Dendritic cell treated with granulocyte-macrophage colony-stimulating factor and Interleukin-4, amounts not matched to agents 40 ng/mL and 50 ng/mL, for 4 days (primary cell): ENCODE results near the gene DPP4.
A peak's percentile ranks its signal among the peaks of the same experiment; 100 is the strongest.

Source experiments
- H3K27ac Mint-ChIP-seq: one replicate; pipeline ENCODE4 v1.8.0; 2022; ENCODE audit warnings: mild to moderate bottlenecking, mixed read lengths
- H3K27me3 Mint-ChIP-seq: one replicate; pipeline ENCODE4 v1.8.0; 2022; ENCODE audit warnings: mild to moderate bottlenecking, mixed read lengths
- H3K36me3 Mint-ChIP-seq: one replicate; pipeline ENCODE4 v1.8.0; 2022; ENCODE audit warnings: low read depth, mixed read lengths
- H3K4me1 Mint-ChIP-seq: one replicate; pipeline ENCODE4 v1.8.0; 2022; ENCODE audit warnings: low read depth, mixed read lengths
- H3K4me3 Mint-ChIP-seq: one replicate; pipeline ENCODE4 v1.8.0; 2022; ENCODE audit warnings: mild to moderate bottlenecking, moderate library complexity, mixed read lengths
- H3K9me3 Mint-ChIP-seq: one replicate; pipeline ENCODE4 v1.8.0; 2022; ENCODE audit warnings: mixed read lengths
- intact Hi-C: fragments of 100-400 bp; cut with micrococcal nuclease; formaldehyde crosslinking; loops from one replicate; pipeline ENCODE4 v1.15.0; 2022

The DPP4 gene

DNA sequence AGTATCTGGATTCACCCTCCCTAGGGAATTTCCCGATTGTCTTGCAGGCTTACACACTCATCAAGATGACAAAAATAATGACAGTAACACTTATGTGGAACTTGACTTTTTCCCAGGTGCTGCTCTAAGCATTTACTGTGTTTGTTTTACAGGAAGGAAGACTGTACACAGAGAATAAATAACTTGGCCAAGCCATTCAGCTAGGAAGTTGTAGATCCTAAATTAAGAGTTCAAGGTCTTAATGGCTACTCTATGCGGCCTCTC, 549 bp upstream of the DPP4 start:
- Mint-ChIP-seq H3K4me3 (peak overlapping the region; percentile 81), H3K4me1 (peaks cover 36% of the 10 kb centered on the region), H3K27ac (peak overlapping the region; percentile 54), H3K9me3 (peaks cover 23% of the 10 kb centered on the region), H3K27me3 (peaks cover 39% of the 10 kb centered on the region), H3K36me3 (no peaks in the 10 kb centered on the region)
- intact Hi-C loops = no loop called here

DNA sequence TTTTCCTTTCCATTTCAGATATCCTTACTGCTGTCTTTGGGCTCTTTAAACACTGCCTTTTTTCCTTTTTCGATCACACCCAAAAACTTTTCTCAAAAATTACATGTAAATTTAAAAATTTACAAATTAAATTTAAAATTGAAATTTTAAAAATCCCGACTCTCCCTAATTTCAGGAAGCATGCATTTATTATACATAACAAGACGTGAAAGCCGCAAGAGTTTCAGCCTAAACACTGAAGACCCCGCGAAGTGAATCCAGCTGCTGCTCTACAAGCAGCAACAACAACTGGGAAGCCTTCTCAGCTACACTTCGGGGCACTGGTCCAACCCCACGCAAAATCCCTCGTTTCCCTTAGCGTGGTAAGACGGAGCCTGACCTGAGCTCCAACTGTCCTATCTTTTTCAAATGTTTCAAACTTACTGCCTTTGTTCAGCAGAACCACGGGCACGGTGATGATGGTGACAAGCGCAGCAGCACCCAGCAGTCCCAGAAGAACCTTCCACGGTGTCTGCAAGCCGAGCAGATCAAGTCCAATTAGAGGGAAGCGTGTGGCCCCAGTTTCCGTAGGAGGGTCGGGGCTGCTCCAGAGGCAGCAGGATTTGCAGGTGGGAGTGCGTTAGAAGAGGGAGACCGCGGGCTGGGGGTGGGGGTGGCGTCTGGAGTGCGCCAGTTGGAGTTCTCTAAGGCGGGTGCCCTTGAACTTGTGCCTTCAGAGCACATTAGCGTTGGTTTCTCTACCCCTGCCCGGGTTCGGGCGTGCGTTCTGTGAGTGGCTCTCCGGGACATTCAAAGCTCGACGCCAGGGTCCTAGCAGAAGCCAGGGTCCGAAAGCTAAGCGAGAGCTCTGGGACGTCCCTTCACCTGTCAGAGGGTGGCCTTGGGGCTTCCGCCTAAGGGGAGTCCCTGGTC, 783 bp downstream of the DPP4 start:
- H3K4me1 Mint-ChIP-seq = peaks cover 36% of the 10 kb centered on the region
- H3K4me3 Mint-ChIP-seq = peak overlapping the region; percentile 81
- peaks cover 39% of the 10 kb centered on the region for H3K27me3 Mint-ChIP-seq
- H3K27ac Mint-ChIP-seq = peak overlapping the region; percentile 54
- intact Hi-C loops = no loop called here
- no peaks in the 10 kb centered on the region for H3K36me3 Mint-ChIP-seq
- H3K9me3 Mint-ChIP-seq = peaks cover 9% of the 10 kb centered on the region

DNA sequence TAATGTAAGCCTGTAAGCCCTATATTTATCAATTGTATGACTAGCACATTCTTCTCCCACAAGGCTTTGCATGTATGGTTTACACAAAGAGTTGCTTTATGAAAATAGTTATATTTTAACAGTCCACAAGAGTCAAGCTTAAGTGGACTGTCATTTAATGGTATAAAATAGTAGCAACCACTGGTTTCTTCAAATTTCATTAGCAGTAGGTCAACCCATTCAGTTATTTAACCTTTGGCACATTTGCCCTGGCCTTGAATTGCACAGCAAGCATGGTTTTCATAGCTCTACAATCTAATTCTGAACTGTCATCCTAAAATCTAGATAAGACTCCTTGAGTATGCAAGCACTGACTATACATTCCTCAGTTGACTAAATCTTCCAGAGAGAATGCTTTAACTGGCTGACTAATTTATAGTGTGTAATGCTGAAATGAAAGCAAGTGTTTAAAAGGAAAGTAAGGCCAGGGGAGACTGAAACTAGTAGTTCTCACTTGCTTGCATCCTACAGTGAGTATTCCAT, 1.8 kb downstream of the DPP4 start:
- Mint-ChIP-seq H3K27me3 (peaks cover 39% of the 10 kb centered on the region), H3K4me1 (peaks cover 36% of the 10 kb centered on the region), H3K27ac (no peak overlapping the region), H3K36me3 (no peaks in the 10 kb centered on the region), H3K9me3 (no peaks in the 10 kb centered on the region), H3K4me3 (no peak overlapping the region)
- intact Hi-C loops = no loop called here

DNA sequence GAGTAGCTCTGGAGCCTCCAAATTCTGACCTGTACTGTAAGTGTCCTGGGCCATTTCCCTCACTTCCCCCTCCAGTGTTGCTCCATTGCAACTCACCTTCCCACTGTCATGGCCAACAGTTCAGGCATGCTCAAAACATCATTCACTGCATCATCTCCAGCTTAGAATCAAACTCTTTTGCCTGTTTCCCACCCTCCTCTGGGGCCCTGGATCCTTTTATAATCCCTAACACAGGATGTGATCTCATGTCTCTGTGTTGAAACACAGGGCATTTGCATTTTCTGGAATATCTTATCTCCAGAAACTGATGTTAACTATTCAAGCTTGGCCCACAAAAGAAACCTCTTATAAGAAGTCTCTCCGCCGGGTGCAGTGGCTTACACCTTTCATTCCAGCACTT, 3.0 kb downstream of the DPP4 start:
- Mint-ChIP-seq H3K27ac (no peak overlapping the region), H3K9me3 (no peaks in the 10 kb centered on the region), H3K36me3 (no peaks in the 10 kb centered on the region), H3K4me3 (no peak overlapping the region), H3K27me3 (peaks cover 39% of the 10 kb centered on the region), H3K4me1 (peaks cover 36% of the 10 kb centered on the region)
- intact Hi-C loops = no loop called here

DNA sequence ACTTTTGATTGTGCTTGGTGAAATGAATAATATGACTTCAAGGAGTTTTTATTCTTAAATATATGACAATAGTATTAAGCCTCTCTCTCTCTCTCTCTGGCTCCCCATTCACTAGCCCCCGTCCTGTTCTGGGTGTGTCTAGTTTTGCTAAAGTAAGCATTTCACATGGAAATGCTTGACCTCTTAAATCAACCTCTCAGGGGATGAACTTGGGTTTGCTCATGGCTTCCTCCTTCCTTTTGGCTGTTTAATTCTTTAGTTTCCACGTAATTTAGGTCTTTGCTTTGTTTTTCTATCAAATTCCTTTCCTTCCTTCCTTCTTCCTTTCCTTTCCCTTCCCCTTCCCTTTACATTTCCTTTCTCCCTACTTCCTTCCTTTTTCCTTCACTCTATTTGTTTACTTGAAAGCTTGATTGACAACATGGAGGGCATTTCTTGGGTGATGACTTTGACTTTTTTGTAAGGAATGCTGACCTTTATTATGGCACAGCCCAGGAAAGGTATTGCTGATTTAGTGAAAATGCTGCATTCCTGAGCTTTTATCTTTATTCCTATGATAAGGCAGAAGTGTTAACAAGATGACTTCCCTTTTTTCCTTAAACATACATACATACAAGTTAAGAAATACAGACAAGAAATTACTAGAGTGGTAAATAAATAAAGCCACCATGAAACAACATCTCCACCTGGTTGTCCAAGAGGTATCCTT, 3.6 kb downstream of the DPP4 start:
- no peaks in the 10 kb centered on the region for H3K9me3 Mint-ChIP-seq
- no peak overlapping the region for H3K4me3 Mint-ChIP-seq
- intact Hi-C loops = no loop called here
- peaks cover 35% of the 10 kb centered on the region for H3K27me3 Mint-ChIP-seq
- H3K4me1 Mint-ChIP-seq = peaks cover 35% of the 10 kb centered on the region
- no peak overlapping the region for H3K27ac Mint-ChIP-seq
- H3K36me3 Mint-ChIP-seq = no peaks in the 10 kb centered on the region

DNA sequence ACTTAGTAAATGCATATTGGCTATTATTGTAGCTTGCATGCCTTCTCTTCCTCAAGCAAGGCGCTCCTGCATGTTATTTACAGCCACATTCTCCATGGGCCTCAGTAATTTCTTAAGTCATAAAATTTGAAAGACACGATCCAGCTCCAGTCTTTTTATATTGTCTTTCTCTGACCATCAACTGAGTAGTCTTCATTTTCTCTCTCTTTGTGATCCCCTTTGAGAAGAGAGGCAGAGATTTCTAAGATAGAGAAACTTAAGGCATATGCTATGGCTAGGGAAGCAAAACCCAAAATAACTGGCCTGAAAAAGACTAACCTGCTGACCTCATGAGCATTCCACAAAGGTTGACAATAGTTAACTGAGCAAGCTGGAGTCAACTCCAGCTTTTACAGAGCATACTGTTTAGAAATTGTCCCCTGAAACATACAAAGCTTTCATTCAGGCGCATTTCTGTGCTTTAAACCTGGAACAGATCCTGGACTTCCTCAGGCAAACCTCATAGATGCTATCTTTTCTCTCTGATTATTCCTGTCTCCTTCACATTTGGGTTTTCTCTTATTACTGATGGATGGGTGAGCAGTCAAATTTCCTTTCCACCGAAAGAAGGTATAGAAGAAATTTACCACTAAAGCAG, 4.6 kb downstream of the DPP4 start:
- H3K4me1 Mint-ChIP-seq = peaks cover 25% of the 10 kb centered on the region
- no peak overlapping the region for H3K27ac Mint-ChIP-seq
- H3K4me3 Mint-ChIP-seq = no peak overlapping the region
- H3K9me3 Mint-ChIP-seq = no peaks in the 10 kb centered on the region
- no peaks in the 10 kb centered on the region for H3K36me3 Mint-ChIP-seq
- H3K27me3 Mint-ChIP-seq = peaks cover 25% of the 10 kb centered on the region
- intact Hi-C loops = no loop called here

DNA sequence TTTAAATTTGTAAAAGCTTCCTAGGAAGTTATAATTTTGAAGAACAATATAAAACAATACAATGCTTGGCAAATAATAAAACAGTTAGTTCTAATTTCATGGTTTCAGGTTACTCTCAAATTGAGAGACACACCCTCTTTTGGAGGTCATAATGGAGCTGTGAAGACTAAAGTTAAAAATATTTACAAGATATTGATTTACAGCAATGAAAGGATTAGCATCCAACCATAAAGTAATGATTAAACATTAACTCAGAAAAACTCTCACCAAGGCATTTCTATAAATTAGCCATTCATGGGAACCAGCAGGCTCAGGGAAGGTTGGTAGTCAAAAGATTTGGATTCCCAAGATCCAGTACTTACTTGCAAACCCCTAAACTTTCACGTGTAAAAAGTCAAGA, 6.4 kb downstream of the DPP4 start:
- no peaks in the 10 kb centered on the region for H3K36me3 Mint-ChIP-seq

DNA sequence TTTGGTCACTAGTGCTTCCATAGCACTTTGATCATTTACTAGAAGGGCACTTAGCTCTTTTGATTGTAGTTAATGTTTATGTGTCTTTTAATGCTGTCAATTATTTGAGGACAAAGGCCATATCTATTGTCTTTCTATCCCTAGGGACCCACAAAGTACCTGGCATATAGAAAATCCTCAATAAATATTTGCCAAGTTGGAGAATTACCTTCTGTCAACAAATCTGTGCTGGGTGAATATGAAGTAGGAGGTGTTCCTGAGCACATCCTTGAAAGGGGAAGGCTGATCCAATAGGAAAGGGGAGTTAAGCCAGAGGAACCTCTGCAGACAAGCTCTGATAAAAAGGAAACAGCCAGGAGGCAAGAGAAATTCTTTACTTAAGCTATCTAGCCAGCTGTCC, 8.2 kb downstream of the DPP4 start:
- peaks cover 7% of the 10 kb centered on the region for H3K4me1 Mint-ChIP-seq
- intact Hi-C loops = no loop called here
- H3K27me3 Mint-ChIP-seq = peaks cover 3% of the 10 kb centered on the region
- no peak overlapping the region for H3K27ac Mint-ChIP-seq
- no peak overlapping the region for H3K4me3 Mint-ChIP-seq
- no peaks in the 10 kb centered on the region for H3K9me3 Mint-ChIP-seq
- no peaks in the 10 kb centered on the region for H3K36me3 Mint-ChIP-seq

More for the DNA sequence above, 6.4 kb downstream of the DPP4 start:
- H3K27me3 Mint-ChIP-seq = peaks cover 8% of the 10 kb centered on the region
- H3K4me3 Mint-ChIP-seq = no peak overlapping the region
- H3K4me1 Mint-ChIP-seq = peaks cover 11% of the 10 kb centered on the region
- no peaks in the 10 kb centered on the region for H3K9me3 Mint-ChIP-seq
- intact Hi-C loops = no loop called here
- no peak overlapping the region for H3K27ac Mint-ChIP-seq

DNA sequence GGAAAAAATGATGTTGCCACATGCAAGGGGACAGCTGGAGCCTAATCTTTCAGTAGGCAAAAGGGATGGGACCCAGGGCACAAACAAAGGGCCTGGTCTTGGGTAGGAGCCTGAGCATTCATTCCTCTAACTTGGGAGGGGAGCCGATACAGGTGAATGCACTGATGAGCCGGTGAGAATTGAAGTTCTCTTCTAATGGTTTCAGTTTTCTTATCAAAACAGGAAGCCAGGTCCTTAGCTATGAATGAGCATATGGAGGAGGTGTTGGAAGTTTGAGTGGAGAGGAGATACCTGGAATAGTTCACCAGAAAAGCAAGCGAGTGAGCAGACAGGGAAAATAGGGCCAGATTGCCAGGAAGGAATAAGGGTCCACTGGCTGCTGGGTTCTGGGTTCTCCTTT, 10.1 kb downstream of the DPP4 start:
- no peaks in the 10 kb centered on the region for H3K9me3 Mint-ChIP-seq
- no peaks in the 10 kb centered on the region for H3K27me3 Mint-ChIP-seq
- H3K4me1 Mint-ChIP-seq = no peaks in the 10 kb centered on the region
- H3K4me3 Mint-ChIP-seq = no peak overlapping the region
- no peak overlapping the region for H3K27ac Mint-ChIP-seq
- intact Hi-C loops = no loop called here
- no peaks in the 10 kb centered on the region for H3K36me3 Mint-ChIP-seq

DNA sequence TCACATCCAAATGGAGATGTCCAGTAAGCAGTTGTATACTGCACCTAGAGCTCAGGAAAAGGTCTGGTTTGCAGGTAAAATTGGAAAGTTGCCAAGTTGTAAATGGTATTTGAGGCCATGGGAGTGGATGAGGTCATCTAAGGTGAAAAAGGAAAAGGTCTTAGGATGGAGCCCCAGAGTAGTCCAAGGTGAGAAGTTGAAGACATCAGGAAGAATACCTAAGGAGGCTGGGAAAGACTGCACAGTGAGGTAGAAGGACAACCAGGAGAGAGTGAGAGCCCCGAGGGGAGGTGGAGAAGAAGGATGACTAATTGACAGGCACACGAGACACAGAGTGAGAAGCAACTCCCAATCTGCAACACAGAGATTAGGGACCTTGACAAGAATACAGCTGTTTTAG, 10.7 kb downstream of the DPP4 start:
- Mint-ChIP-seq H3K4me3 (no peak overlapping the region), H3K27ac (no peak overlapping the region), H3K27me3 (no peaks in the 10 kb centered on the region), H3K4me1 (no peaks in the 10 kb centered on the region), H3K36me3 (no peaks in the 10 kb centered on the region), H3K9me3 (no peaks in the 10 kb centered on the region)
- intact Hi-C loops = no loop called here

DNA sequence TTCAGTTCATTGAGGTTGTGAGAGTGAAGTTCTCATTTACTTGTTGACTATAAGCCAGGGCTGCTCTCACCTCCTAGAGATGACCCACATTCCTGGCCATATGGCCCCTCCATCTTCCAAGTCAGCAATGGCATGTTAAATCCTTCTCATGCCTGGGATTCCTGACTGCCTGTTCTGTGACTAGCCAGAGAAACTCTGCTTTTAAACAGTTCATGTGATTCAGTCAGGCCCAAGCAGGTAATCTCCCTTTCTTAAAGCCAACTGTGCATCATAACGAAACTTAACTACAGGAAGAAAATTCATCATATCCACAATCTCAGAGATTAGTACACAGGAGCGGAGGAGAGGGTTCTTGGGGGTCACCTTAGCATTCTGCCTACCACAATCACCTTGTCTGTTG, 11.5 kb downstream of the DPP4 start:
- Mint-ChIP-seq H3K4me1 (no peaks in the 10 kb centered on the region), H3K9me3 (peaks cover 1% of the 10 kb centered on the region), H3K36me3 (no peaks in the 10 kb centered on the region), H3K27me3 (no peaks in the 10 kb centered on the region), H3K4me3 (no peak overlapping the region), H3K27ac (no peak overlapping the region)
- intact Hi-C loops = no loop called here

DNA sequence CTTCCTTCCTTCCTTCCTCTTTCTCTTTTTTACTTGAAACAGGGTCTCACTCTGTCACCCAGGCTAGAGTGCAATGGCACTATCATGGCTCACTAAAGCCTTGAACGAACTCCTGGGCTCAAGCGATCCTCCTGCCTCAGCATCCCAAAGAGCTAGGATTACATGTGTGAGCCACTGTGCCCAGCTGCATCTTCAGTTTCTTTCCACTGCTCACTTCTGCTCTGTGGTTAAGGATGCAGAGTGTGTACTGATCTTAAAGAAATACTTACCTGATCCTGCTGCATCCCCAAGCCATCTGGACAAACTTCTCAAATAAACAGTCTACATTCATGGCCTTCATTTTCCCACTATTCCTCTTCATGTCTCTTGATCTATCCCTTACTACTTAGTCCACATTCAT, 13.0 kb downstream of the DPP4 start:
- Mint-ChIP-seq H3K4me3 (no peak overlapping the region), H3K36me3 (no peaks in the 10 kb centered on the region), H3K27ac (no peak overlapping the region), H3K4me1 (no peaks in the 10 kb centered on the region), H3K9me3 (peaks cover 17% of the 10 kb centered on the region), H3K27me3 (no peaks in the 10 kb centered on the region)
- intact Hi-C loops = no loop called here

DNA sequence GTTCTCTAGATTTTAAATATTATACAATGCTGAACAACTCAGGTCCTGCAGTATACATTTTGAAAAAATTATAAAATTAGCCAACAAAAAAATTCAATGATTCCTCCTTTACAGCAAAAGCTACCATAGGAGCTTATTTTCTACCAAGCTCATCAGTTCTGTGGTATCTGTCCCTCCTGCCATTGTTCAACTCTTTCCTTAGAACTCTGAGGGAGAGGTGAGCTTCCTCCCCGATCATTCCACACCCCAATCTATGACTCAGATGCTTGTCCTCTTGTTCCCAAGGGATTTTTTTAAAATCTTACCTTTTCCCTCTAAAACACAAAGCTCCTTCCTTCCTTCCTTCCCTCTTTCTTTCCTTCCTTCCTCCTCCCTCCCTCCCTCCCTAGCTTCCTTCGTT, 13.5 kb downstream of the DPP4 start:
- no peaks in the 10 kb centered on the region for H3K4me1 Mint-ChIP-seq
- H3K27me3 Mint-ChIP-seq = no peaks in the 10 kb centered on the region
- H3K9me3 Mint-ChIP-seq = peaks cover 22% of the 10 kb centered on the region
- no peak overlapping the region for H3K27ac Mint-ChIP-seq
- H3K36me3 Mint-ChIP-seq = no peaks in the 10 kb centered on the region
- intact Hi-C loops = no loop called here
- no peak overlapping the region for H3K4me3 Mint-ChIP-seq

DNA sequence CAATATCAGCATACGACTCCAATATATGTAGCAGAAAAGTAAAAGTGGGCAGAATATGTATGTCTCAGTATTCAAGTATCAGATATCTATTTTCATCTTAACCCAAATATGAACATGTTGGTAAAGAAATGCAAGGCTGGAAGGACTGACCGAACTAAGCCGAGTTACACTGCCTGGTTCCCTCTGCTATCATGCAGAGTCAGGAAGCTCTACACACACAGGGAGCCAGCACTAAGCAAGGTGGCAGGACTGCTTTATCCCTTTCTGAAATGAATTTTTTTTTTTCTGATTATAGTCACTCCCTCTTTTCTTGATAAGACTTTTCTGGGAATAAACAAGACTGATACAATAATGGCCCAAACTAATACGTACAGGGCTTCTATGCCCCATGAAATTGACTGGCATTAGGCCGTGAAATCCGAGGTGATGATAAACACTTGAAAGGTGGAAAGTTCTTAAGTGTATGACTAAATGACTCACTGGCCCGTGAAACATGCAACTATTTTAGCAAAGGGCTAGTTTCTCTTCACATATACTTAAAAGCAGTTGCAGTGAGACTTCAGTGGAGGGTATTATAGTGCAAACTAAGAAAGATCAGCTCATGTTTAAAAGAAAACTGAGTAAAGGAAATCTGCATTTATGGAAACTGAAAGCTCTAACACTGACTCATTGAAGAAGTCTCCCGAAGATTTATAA, 14.9 kb downstream of the DPP4 start:
- intact Hi-C loops = no loop called here
- Mint-ChIP-seq H3K9me3 (peaks cover 22% of the 10 kb centered on the region), H3K27ac (no peak overlapping the region), H3K27me3 (no peaks in the 10 kb centered on the region), H3K36me3 (no peaks in the 10 kb centered on the region), H3K4me3 (no peak overlapping the region), H3K4me1 (no peaks in the 10 kb centered on the region)
